Epidermal melanocyte (primary cell): Measurements from ENCODE around the gene GAGE1.
"Not testable (repeated sequence)": the region's sequence is repeated elsewhere in the genome, so short reads cannot be mapped to it uniquely, and the experiment has no call there.

Experiments
- DNase-seq: peaks from one replicate; pipeline ENCODE4 v3.0.0; 2011; ENCODE audit warnings: low spot score; ENCODE audit not compliant: insufficient read length

GAGE1 gene, protein sequence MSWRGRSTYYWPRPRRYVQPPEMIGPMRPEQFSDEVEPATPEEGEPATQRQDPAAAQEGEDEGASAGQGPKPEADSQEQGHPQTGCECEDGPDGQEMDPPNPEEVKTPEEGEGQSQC

DNA sequence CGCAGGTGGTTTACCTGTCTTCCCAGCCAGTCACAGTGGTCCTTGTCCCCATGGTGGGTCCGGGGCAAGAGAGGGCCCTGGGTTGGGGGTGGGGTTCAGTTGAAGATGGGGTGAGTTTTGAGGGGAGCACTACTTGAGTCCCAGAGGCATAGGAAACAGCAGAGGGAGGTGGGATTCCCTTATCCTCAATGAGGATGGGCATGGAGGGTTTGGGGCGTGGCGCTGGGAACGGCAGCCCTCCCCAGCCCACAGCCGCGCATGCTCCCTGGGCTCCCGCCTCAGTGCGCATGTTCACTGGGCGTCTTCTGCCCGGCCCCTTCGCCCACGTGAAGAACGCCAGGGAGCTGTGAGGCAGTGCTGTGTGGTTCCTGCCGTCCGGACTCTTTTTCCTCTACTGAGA, at the start of gene GAGE1:
GAGE1 (plus strand) TSS at position 301 of the 400 bp plus-strand sequence. CDS start 1,155 bp downstream, outside the sequence.
- DNase-seq = not testable (repeated sequence)

DNA sequence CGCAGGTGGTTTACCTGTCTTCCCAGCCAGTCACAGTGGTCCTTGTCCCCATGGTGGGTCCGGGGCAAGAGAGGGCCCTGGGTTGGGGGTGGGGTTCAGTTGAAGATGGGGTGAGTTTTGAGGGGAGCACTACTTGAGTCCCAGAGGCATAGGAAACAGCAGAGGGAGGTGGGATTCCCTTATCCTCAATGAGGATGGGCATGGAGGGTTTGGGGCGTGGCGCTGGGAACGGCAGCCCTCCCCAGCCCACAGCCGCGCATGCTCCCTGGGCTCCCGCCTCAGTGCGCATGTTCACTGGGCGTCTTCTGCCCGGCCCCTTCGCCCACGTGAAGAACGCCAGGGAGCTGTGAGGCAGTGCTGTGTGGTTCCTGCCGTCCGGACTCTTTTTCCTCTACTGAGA, 47.8 kb upstream of the GAGE1 start, which contains the start of gene GAGE12E:
GAGE12E (plus strand) TSS at position 301 of the 400 bp plus-strand sequence. CDS start 1,155 bp downstream, outside the sequence.
- not testable (repeated sequence) for DNase-seq

DNA sequence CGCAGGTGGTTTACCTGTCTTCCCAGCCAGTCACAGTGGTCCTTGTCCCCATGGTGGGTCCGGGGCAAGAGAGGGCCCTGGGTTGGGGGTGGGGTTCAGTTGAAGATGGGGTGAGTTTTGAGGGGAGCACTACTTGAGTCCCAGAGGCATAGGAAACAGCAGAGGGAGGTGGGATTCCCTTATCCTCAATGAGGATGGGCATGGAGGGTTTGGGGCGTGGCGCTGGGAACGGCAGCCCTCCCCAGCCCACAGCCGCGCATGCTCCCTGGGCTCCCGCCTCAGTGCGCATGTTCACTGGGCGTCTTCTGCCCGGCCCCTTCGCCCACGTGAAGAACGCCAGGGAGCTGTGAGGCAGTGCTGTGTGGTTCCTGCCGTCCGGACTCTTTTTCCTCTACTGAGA, 38.3 kb upstream of the GAGE1 start, which contains the start of gene GAGE12F:
GAGE12F (plus strand) TSS at position 301 of the 400 bp plus-strand sequence. CDS start 1,155 bp downstream, outside the sequence.
- DNase-seq = not testable (repeated sequence)

DNA sequence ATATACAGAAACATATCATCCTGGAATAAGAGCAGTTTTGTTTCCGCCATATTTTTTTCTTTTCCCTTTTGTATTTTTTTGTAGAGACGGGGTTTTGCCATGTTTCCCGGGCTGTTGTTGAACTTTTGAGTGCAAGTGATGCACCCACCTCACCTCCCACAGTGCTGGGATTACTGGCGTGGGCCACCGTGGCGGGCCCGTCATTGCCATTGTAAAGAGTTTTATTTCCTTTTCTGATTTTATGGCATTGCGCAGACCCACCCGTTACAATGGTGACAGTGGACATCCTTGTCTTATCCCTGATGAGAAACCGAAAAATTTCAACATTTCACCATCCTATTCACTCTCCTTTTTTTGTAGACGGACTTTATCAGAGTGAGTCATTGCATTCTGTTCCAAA, 30.1 kb upstream of the GAGE1 start:
- DNase-seq = not testable (repeated sequence)

DNA sequence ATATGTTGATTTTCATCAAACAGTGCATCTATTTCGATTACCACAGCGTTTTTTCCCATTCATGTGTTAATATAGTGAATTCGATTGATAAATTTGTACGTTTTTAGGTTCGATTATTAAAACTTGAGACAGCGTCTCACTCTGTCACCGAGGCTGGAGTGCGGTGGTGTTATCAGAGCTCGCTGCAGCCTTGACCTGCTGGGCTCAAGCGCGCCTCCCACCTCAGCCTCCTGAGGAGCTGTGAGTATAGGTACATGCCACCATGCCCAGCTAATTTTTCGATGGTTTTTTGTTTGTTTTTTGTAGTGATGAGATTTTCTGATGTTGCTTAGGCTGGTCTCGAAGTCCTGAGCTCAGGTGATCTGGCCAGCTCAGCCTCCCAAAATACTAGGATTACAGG, 29.7 kb upstream of the GAGE1 start:
- not testable (repeated sequence) for DNase-seq

DNA sequence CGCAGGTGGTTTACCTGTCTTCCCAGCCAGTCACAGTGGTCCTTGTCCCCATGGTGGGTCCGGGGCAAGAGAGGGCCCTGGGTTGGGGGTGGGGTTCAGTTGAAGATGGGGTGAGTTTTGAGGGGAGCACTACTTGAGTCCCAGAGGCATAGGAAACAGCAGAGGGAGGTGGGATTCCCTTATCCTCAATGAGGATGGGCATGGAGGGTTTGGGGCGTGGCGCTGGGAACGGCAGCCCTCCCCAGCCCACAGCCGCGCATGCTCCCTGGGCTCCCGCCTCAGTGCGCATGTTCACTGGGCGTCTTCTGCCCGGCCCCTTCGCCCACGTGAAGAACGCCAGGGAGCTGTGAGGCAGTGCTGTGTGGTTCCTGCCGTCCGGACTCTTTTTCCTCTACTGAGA, 28.7 kb upstream of the GAGE1 start, which contains the start of gene GAGE12G:
GAGE12G (plus strand) TSS at position 301 of the 400 bp plus-strand sequence. CDS start 1,155 bp downstream, outside the sequence.
- DNase-seq = not testable (repeated sequence)

DNA sequence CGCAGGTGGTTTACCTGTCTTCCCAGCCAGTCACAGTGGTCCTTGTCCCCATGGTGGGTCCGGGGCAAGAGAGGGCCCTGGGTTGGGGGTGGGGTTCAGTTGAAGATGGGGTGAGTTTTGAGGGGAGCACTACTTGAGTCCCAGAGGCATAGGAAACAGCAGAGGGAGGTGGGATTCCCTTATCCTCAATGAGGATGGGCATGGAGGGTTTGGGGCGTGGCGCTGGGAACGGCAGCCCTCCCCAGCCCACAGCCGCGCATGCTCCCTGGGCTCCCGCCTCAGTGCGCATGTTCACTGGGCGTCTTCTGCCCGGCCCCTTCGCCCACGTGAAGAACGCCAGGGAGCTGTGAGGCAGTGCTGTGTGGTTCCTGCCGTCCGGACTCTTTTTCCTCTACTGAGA, 19.2 kb upstream of the GAGE1 start, which contains the start of gene GAGE12H:
GAGE12H (plus strand) TSS at position 301 of the 400 bp plus-strand sequence. CDS start 1,155 bp downstream, outside the sequence.
- not testable (repeated sequence) for DNase-seq

DNA sequence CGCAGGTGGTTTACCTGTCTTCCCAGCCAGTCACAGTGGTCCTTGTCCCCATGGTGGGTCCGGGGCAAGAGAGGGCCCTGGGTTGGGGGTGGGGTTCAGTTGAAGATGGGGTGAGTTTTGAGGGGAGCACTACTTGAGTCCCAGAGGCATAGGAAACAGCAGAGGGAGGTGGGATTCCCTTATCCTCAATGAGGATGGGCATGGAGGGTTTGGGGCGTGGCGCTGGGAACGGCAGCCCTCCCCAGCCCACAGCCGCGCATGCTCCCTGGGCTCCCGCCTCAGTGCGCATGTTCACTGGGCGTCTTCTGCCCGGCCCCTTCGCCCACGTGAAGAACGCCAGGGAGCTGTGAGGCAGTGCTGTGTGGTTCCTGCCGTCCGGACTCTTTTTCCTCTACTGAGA, 9.6 kb upstream of the GAGE1 start, which contains the start of gene GAGE2A:
GAGE2A (plus strand) TSS at position 301 of the 400 bp plus-strand sequence. CDS start 1,155 bp downstream, outside the sequence.
- not testable (repeated sequence) for DNase-seq

DNA sequence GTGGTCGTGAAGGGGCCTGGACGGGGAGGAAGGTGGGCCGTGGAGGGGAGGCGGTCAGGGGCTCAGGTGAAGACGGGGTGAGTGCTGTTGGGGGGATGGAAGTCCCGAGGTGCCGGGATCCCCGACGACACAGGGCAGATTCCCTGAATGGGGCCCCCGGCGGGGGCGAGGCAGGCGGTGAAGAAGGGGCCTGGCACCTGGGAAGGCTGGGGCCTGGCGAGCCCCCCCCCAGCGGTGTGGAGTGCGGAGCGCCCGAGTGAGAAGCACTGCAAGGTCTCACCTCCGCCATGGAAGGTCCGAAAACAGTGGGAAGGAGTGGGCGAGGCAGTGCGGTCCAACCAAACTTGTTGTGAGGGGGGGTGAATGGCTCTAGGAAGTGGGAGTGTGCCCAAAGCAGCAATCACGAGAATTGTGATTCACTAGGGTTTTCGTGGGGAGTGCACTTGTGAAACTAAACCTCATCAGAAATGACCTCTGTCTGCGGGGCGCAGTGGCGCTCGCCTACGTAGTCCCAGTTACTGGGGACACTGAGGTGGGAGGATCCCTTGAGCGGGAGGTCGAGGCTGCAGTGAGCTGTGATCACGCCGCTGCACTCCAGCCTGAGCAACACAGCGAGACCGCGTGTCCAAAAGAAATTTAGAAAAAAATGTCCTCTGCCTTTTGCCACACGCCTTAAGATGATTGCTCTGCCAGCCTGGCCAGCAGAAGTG, 8.9 kb upstream of the GAGE1 start:
- DNase-seq = not testable (repeated sequence)

DNA sequence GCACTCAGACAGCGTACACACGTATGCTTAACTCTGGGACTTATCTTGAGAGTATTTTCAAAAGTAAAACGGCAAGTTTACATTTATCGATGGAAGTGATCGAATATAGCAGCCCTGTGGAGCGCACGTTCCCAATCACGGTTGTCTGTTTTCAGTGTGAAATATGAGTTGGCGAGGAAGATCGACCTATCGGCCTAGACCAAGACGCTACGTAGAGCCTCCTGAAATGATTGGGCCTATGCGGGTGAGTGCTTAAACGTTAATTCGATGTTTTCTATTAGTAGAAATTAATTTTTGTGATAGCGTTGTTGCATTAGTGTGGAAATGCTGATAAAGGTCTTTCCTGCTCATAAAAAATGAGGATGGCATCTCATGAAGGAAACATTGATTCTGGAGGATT, 8.3 kb upstream of the GAGE1 start:
- not testable (repeated sequence) for DNase-seq

DNA sequence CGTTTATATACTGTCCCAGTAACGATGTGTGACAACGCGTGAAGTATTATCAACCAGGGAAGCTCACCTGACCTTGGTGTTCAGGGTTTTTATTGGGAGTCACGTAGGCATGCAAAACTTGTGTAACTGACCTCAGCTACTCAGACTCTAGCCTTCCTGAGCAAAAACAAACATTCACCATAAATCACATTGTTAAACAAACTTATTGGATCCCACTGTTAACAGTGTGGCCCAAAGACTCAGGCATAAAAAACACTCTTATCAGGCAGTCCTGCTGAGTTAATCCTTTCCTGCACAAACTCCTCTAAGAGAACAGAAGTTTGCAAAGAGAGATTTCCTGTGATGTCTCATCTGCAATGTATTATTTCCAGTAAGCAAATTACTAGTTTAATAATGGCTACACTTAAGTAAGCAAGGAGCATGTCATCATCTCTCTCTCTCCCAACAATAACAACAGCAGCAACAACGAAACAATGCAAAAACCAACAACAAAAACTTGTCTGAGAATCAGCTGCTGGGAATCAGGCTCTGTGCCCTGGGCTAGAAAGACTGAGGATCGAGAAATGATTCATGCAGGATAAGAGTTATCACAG, 12.0 kb downstream of the GAGE1 start:
- no peak for DNase-seq

DNA sequence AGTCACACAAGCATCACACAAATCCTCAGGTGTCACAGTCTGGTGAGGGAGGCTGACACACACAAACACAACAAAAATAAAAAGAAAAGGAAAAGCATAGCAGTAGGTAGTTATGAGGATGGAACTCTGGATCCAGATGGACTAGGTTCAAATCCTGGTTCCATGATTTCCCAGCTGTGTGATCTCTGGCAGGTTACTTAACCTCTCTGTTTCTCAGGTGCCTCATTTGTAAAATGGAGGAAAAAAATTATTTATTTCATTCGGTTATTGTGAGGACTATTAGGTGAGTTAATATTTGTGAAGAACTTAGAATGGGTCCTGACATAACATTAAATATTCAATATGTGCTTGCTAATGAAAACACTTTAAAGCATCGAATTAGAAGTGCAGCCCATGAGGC, 19.8 kb downstream of the GAGE1 start:
- no peak for DNase-seq

DNA sequence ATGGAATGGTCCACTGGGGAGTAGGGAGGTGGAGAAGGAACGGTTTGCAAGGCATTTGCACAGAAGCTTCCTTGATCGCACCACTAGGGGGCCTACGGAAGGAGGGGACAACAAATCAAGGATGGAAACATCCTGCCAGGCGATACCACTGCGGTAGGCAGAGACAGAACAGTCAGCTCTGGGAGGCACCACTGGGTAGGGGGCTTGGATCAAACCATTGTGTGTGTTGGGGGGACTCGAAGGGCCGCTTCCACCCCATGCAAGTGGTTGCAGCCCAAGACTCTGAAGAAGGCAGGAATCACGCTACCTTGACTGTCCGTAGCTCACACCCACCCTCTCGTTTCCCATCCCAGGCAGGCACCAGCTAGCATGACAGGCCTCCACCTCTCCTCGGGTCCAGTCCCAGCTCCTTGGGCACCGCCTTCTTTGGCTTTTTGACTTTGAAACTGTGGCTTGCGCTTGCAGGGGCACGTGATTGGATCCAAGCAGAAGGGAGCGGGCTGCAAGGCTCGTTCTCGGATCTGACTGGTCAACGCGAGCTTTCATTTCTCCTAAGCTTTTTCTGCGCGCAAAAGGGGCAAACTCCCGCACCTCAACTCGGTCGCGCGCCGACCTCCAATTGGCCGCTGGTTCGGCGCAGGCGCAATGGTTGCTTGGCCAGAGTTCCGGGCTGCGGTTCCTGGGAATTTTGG, 28.4 kb downstream of the GAGE1 start:
- no peak for DNase-seq

DNA sequence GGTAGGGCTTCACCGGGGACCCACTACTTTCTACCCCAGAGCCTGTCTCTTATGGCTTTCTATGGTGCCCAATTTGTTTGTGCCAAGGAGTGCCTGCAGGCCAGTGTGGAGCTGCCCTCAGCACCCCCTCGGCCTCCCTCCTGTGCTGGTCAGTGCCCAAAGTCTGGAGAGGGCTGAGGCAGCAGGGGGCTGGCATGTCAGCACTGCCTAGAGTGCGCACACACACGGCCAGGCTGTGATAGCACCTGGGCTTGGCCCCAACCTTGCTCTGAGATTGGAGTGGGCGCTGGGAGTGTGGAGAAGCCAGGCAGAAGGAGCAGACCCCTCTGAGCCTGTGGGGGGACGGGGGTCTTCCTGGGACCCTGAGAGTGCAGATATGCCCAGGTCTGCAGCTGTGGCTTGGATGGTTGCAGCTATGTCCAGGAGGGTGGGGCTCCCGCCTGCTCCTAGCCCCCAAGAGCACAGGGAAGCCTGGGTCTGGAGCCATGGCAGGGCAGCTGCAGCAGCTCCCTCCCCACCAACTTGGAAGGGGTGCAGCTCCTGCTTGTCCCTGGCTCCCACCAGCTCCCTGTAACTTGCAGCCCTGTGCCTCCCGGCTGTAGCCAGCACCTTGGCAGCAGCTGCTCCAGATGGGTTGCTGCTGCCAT, 46.3 kb downstream of the GAGE1 start:
- no peak for DNase-seq

DNA sequence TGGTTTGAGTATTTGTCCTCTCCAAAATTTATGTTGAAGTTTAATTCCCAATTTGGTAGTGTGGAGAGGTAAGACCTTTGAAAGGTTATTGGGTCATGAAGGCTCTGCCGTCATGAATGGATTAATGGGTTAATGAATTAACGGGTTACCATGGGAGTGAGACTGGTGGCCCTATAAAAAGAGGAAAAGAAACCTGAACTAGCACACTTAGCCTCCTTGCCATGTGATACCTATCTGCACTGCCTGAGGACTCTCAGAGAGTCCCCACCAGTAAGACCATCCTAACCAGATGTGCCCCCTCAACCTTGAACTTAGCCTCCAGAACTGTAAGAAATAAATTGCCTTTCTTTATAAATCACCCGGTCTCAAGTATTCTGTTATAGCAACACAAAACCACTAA, 57.7 kb downstream of the GAGE1 start:
- DNase-seq = no peak
